ENCODE data around the gene PLA1A.
"Not testable (repeated sequence)": the region's sequence is repeated elsewhere in the genome, so short reads cannot be mapped to it uniquely, and the experiment has no call there.

PLA1A gene, protein sequence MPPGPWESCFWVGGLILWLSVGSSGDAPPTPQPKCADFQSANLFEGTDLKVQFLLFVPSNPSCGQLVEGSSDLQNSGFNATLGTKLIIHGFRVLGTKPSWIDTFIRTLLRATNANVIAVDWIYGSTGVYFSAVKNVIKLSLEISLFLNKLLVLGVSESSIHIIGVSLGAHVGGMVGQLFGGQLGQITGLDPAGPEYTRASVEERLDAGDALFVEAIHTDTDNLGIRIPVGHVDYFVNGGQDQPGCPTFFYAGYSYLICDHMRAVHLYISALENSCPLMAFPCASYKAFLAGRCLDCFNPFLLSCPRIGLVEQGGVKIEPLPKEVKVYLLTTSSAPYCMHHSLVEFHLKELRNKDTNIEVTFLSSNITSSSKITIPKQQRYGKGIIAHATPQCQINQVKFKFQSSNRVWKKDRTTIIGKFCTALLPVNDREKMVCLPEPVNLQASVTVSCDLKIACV
- 0 to 0.09 (median 0) reads per million in 4 experiments for total RNA-seq

DNA sequence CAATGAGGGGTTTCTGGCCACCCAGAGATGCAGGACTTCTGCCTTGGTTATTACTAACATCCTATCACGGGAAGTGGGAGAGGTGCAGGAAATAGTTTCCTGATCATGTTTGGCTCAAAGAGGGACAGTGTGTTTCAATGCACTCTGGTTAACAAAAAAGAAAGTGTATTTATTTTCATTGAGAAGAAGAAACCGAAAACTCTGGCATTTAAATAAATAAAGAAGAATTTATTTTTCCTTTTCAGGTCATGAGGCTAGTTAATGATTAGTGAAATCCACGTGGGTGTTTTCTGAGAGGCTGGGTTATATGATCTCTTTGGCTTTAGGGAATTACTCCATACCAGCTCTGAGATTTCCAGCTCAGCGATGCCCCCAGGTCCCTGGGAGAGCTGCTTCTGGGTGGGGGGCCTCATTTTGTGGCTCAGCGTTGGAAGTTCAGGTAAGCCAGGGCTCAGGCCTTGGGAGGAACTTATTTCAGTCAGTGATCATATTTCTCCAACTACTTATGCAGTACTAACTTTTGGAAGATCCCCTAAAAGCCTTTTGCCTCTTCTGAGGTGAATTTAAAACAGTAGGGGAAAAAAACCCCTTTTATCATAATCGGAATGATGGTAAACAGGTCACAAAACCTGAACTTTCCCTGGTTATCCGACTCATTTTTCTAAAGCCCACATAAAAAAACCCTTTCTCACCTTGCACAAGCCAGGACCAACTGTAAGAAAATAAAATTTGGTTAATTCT is at the start of gene PLA1A:
Gene PLA1A, plus strand, starts transcription at position 338 of the 741 bp plus-strand sequence. Its CDS starts 29 bp downstream, at position 367.
- DNase-seq: no peak

DNA sequence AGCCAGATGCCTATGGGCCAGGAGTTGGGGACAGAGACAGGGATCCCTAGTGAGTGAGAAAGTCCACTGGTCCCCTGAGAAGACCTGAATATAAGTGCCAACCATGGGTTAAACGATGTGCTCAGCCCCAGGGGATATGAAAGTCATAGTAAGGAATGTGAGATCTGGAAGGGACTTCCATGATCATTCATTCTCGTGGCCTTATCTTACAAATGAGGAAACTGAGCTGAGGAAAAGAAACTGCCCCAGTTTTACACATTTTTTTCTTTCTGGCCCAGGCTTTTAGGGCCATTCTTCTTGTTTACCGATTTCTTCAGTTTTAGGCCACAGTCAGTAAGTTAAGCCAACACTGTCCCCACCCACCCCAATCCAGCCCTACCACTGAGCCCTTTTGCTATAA is 49.3 kb upstream of the PLA1A start:
- no peak for DNase-seq

DNA sequence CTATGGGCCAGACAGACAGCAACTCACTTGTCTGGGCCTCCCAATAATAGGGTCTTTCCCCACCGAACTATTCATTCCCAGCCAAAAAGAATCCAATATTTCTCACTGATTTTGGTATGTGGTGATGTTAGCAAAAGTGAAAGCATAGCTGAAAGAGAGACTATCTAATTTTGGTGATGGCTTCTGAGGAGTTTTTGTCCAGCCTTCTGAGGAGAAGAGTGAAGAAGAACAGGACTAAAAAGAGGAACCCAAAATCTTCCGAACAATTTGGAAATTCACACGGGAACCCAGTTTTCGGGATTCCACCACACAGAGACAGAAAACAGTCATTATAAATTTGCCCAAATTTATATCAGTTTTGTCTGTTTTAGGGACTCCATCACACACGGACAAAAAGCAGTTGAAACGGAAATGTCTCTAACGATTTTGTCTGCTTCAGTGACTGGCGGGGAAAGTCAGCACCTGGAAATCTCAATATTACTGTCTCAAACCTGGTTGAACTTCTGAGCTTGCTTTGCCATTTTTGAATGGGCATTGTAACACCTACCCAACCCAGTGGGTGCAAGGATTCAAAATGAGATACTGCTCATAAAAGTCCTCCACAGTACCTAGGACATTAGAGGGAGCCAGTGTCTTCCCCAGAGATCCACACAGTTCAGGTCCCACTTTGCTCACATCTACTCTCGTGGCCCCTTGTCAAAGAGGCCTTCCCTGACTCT is 47.3 kb upstream of the PLA1A start:
- no peak for DNase-seq

DNA sequence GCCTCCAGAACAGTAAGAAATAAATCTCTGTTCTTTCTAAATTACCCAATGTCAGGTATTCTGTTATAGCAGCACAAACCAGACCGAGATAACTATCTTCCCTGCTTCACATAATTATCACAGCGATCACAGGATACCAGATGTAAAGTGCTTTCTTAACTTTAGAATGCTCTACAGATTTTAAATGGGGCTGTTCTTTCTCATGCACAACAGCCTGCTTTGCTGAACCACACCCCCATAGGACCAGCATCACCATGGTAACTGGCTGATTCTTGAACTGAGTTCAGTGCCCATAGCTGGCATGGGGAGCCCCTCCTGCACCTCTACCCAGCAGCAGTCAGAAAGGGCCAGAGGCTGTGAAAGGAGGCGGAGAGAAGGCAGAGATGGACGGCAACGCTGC is 46.1 kb upstream of the PLA1A start:
- DNase-seq: no peak

DNA sequence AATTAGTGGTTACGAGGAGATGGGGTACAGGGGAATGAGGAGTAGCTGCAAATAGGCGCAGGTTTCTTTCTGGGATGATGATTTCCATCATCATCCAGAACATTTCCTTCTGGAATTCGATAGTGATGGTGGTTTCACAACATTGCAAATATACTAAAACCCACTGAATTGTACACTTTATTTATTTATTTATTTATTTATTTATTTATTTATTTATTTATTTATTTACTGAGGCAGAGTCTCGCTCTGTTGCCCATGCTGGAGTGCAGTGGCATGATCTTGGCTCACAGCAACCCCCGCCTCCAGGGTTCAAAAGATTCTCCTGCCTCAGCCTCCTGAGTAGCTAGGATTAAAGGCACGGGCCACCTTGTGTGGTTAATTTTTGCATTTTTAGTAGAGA is 44.8 kb upstream of the PLA1A start:
- DNase-seq: not testable (repeated sequence)

DNA sequence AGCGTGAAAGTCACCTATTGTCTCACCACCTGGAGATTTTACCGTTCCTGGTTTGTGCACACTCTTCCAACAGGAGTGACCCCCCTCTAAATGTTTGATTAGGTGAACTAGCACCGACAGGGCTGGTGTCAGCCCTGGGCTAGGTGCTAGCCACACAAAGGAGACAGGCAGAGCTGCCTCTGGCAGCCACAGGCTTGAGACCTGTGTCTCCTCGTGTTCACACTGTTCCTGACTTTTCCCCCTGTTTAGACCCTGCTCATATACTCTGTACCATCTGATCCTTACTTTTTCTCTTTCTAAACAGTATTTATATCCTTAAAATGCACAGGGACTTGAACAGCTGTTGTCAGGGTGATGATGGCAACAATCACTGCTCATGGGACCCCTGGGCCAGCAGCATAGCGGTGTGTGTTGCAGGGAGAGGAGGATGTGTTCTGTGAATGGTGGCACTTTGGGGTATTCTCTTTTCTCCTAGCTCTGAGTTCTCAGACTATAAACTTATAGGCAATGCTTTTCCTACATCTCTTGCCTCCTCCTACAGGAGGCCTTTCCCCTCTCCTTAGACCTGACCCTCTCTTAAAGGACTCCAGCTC is 43.8 kb upstream of the PLA1A start:
- no peak for DNase-seq

DNA sequence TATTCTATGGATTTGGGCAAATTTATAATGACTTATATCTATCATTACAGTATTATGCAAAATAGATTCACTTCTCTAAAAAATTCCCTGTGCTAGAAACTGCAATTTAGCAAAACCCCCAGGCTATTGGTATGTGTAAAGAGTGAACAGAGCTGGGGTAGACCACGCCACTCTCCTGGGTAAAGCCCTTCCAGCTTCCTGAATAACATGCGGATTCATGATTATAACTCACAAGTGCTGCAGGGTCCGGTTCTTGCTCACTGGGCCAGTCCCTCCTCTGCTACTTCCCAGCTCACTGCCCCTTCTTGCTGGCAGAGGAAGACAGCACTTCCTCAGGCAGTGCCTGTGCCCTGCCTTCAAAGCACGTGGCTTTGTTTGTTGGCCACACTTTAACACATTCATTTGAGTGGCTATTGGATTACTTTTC is 42.4 kb upstream of the PLA1A start:
- DNase-seq: no peak

DNA sequence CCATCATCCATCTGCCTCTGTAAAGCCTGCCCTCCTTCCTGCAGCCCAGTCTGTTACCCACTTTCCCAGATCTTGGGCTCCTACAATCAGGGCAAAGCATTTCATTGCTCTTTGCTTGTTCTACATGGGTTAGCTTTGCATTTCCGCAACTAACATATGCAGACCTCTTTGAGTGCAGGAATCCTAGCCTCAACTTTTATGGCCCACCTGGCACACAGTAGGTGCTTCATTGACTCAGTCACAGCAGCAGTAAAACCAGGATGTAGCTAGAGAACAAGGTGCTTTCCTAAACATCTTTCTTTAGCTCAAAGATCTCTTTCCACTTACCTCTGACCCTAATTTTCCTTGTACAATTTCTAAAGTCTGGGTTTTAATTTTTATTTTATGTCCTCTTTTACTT is 41.8 kb upstream of the PLA1A start:
- DNase-seq: no peak

DNA sequence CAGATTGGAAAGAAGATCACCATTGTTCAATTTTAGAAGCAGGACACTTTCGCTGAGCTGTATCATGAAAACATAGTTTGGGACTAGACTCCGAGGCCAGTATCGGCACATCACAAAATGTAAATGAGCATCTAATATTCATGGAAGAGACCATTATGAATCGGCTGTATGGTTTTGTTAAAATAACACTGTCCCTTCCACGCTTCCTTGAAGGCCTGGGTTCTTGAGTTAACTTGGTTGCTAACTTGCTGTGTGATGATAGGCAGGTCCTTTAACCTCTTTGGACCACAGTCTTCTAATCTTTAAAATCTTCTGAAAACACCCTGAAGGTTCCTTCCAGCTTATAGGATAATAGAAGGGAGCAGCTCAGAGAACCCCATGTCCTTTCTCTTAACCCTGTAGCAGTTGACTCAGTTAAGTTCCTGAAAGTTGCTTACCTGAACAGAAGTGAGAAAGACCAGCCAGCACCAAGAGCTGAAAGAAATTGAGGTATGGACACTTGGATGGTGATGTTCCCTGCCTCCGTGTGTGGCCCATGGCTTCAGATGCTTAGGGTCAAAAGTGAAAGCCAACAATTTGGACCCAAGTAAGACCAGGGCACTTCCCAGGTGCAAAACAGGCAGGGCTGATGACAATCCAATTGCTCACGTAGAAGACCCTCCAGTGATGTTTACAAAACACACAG is 40.4 kb upstream of the PLA1A start:
- no peak for DNase-seq

DNA sequence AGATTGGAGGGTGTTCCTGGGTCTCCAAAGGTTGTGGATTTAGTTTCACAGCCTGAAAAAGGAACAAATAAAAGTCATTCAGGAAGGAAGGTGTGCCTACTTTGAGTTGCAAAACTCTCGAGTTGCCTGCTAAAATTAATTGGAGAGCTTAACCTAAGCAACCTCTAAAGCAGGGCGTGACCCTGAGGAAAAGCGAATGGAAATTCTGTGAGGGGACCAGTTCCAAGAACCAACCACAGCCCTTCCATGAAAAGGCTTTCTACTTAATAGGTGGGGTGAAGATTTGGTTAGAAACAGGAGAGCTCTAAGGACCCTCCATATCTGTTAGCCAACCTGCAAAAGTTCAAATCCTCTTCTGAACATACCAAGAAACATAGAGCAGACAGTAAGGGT is 39.8 kb upstream of the PLA1A start:
- DNase-seq: no peak

DNA sequence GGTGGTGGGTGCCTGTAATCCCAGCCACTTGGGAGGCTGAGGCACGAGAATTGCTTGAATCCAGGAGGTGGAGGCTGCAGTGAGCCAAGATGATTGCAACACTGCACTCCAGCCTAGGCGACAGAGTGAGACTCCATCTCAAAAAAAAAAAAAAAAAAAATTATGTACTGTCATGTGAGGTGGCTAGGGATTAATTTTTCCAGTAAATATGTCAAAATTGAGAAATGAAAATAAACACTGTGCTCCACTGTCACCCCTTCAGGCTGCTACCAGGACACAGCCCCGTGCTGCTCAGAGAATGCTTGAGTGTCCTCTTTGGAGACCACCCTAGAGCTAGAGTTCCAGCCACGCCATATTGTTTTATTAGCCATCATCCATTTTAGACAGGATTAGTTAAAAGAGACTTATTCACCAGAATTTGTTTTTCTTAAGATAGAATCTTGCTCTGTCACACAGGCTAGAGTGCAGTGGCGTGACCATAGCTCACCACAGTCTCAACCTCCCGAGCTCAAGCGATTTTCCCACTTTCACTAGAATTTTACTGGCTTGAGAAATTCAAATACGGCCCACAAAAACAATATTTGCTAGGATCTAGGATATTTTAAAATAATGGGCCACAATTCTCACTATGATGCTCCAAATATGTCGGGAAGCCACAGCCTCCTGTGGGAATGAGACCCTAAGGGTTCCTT is 38.9 kb upstream of the PLA1A start:
- no peak for DNase-seq

DNA sequence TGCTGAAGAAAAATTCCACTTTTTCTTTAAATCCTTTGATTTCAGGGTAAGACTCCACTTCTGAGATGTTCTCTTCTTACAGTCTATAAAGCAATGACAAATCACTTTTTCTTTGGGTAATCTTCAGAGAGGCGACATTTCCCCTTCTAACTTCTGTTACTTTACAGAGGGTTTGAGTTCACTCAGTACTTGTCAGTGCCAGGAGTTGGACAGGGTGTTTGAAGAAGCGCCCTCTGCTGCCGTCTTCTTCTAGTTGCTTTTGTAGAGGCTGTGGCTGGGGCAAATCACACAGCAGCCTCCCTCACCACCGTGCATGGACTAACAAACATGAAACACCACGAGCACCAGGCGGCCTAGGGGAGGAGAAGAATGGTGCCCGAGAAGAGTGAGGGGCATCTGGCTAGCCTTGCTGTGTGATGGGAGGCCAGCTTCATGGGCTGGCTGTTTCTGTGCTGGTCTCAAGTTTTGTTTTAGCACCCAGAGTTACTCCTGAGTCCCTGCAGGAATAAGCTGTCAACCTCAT is 38.2 kb upstream of the PLA1A start, which contains the start of gene CD80:
Gene CD80, minus strand, starts transcription at position 174 of the 523 bp plus-strand sequence. CDS start 1,886 bp downstream, outside the sequence.
- DNase-seq: no peak

DNA sequence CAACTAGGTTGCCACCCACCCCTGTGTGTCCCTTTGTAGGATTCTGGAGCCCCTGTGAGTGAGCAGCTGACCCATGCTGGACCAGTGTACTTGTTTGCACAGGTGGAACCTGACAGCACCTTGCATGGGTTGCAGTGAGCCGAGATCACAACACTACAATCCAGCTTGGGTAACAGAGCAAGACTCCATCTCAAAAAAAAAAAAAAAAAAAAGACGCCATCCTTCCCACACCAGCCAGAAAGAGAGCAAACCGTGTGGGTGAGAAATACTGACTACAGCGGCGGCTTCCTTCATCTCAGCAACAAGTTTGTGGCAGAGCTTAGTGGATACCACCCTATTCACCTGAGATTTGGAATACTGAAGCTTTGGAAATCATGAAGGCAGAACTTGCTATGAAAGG is 37.5 kb upstream of the PLA1A start:
- DNase-seq: no peak

DNA sequence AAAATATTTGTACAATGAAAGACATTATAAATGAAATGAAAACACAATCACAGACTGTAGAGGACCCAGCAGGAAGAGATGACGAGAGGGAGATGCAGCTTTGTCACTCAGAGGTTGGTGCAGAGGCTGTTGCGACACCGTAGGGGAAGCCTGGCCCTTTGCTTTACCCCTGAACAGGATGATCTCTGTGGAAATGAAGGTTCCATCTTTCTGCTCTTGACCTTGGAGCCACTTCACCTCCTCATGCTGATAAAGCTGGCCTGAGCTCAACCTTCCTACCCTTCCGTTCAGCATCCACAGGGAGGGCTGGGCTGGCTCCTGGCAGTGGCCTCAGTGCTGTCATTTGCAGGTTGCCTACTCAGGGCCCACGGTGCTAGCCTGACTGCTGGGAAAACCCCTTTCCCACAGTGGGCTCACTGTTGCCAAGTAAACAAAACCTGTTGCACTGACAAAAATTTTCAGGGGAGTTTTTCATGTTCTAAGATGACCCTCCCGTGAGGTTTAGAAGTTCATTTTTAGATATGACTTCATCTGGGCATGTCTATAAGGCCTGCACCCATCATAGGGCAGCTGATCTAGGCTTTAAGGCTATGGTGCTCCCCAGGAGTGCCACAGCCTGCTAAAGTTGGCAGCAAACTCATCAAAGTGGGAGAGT is 35.3 kb upstream of the PLA1A start:
- DNase-seq: no peak

DNA sequence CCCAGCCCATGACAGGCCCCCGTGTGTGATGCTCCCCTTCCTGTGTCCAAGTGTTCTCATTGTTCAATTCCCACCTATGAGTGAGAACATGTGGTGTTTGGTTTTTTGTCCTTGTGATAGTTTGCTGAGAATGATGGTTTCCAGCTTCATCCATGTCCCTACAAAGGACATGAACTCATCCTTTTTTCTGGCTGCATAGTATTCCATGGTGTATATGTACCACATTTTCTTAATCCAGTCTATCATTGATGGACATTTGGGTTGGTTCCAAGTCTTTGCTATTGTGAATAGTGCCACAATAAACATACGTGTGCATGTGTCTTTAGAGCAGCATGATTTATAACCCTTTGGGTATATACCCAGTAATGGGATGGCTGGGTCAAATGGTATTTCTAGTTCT is 34.4 kb upstream of the PLA1A start:
- DNase-seq: not testable (repeated sequence)

DNA sequence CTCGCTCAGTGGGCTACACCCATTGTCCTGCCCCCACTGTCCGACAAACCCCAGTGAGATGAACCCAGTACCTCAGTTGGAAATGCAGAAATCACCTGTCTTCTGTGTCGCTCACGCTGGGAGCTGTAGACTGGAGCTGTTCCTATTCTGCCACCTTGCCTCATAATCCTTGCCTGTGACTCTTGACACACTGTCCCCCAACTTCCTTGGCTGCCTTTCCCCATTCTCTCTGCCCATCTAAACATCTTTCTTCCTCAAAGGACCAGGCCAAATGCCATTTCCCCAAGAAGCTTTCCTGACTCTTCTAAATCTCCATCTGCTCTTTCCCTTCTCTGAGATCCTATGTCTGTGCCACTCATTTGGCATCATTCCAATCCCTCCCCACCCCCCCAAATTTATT is 28.5 kb upstream of the PLA1A start:
- no peak for DNase-seq

DNA sequence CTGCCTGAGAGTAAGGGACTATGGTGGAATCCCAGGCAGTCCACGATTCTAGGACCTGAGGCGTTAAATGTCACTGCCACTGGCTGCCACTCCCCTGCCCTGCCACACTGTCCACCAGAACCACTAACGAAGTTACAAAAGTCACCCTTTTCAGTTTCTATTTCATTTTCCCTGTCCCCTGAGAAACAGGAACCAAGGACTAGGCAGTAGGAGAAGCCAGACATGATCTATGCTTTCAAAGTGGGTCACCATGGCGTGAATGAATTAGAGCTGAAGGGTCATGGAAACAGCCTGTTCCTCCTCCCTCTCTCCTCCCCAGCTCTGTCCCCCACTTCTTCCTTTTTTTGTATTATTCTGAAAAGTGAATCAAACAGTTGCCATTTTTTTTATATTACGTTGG is 27.5 kb upstream of the PLA1A start:
- no peak for DNase-seq

DNA sequence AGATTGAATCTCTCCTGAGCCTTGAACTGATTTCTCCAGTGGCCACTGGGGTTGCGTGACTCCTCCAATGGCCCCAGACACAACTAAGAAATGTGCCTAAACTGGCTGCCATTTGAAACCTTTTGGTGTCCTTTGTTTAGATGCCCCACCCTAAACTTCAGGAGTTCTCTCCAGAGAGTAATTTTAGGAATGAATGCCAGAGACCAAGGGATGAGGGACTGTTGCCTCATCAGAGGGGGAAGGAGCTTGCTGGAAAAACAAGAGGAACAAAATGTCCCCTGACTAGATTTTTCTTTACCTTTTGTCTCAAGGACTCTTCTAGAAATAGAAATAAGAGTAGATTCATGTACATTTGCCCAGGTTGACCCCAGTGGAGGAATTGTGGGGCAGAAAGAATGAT is 26.5 kb upstream of the PLA1A start:
- DNase-seq: no peak

DNA sequence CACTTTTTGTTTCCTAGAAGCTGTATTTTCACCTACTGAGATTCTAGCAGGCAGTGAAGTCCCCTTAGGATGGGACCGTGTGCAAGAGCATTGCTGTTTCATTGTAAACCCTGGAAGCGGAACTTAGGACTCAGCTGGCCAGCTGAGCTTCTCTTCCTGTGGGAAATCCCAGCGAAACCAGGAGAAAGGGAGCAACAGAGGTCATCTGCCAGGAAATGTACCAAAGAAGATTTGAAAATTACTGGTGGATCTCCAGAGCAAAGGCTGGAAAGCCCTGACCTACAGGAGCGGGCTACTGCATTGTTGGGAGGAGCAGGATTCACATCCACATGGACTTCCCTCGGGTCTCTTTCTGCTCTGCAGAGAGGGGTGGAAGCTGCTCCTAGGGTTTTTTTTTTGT is 26.0 kb upstream of the PLA1A start:
- DNase-seq: no peak

DNA sequence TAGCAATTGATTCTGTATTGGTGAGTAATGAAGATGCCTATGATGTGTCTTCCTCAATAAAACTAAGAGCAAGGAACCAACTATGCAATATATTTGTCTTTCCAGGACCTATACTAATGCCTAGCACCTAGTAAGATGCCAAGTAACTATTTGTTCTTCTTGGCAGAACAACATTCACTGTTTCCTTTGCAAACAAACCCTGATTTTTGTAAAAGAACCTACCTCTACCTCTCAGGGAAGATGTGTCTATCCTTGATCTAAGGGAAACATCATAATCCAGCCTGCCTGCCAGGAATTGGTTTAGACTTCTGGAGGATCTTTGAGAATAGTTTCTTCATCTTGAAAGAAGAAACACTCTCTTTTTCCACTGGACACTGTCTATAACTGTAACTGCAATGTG is 22.2 kb upstream of the PLA1A start:
- no peak for DNase-seq
